GM21447 (cell line): Measurements from ENCODE around the gene RIOK2.

Experiments used
- ATAC-seq: cut with Tn5 transposase; IDR thresholded peaks from one replicate; pipeline ENCODE4 v1.9.1; 2021; ENCODE audit not compliant: unreplicated experiment

RIOK2 gene

GRCh38 chr5:97127727-97128126 is 55.3 kb downstream of the RIOK2 start:
- ATAC-seq = no peak

DNA sequence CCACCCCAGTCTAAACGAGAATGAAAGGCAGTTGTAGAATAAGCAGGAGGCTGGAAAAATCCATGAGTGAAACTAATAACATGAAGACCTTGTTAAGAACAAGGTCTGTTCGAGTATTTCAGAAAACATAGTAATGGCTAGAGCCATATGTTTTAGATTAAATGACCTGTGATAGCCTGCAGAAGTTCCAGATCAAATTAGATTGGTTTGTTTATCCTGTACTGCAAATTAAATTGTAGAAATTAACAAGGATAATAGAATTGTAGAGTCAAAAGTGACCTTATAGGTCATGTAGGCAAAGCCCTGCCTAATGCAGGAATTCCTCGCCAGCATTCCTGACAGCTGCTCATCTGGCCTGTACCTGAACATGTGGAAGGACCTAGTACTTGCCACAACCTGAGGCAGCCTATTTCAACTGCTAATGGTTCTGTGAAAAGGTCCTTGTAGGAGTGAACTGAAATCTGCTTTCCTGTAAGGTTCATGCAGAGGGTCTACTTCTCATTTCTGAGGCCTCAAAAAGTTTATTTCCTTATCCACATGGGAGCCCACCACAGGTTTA is 57.8 kb downstream of the RIOK2 start:
- no peak for ATAC-seq

- no peak for ATAC-seq
Observed at GRCh38 chr5:97124335-97124734, 58.7 kb downstream of the RIOK2 start.

- ATAC-seq = no peak
Observed at GRCh38 chr5:97121848-97122247, 61.2 kb downstream of the RIOK2 start.

- no peak for ATAC-seq
Observed at GRCh38 chr5:97120195-97120594, 62.9 kb downstream of the RIOK2 start.

- ATAC-seq = no peak
Observed at GRCh38 chr5:97119007-97119390, 64.0 kb downstream of the RIOK2 start.

- peak; percentile 72 for ATAC-seq
Observed at GRCh38 chr5:97118261-97119006, 64.6 kb downstream of the RIOK2 start.

DNA sequence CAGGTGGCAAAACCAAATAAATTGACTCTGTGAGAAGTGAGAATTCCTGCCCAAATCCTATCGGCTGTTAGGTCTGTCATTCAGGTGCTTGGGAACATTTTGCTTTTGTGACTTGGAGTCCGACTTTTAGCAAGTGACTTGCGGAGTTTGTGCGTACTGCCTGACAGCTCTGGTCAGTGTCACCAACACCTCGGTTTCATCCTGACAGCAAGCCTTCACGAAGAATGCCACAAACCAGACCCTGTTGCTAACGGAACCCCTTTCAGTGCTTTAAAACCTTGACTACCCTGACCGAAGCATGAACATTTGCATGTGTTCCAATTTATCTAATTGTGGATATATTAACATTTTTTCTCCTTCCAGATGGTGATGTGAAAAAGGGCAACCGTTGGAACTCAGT is 67.1 kb downstream of the RIOK2 start:
- ATAC-seq = no peak

- no peak for ATAC-seq
Observed at GRCh38 chr5:97112230-97112629, 70.8 kb downstream of the RIOK2 start.

DNA sequence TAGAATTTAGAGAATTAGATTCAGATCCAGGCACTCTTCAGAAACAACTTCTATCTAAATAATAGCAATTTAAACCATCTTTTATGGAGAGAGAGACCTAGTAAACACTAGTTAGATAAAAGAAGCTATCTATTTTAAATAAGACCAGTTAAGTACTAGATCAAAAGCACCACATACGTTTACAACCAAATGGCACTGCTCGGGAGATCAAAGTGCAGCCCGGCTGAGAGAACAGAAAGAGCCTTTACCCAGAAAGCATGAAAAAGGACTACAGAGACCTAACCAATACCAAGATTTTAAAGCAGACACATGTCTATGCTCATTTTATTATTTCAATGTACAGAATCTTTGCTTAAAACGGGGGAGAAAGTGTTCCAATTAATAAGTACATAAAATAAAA is 71.4 kb downstream of the RIOK2 start:
- no peak for ATAC-seq

- no peak for ATAC-seq
Observed at GRCh38 chr5:97111004-97111403, 72.0 kb downstream of the RIOK2 start.
